ENCODE measurements around the gene NHLRC4.

NHLRC4 gene

DNA sequence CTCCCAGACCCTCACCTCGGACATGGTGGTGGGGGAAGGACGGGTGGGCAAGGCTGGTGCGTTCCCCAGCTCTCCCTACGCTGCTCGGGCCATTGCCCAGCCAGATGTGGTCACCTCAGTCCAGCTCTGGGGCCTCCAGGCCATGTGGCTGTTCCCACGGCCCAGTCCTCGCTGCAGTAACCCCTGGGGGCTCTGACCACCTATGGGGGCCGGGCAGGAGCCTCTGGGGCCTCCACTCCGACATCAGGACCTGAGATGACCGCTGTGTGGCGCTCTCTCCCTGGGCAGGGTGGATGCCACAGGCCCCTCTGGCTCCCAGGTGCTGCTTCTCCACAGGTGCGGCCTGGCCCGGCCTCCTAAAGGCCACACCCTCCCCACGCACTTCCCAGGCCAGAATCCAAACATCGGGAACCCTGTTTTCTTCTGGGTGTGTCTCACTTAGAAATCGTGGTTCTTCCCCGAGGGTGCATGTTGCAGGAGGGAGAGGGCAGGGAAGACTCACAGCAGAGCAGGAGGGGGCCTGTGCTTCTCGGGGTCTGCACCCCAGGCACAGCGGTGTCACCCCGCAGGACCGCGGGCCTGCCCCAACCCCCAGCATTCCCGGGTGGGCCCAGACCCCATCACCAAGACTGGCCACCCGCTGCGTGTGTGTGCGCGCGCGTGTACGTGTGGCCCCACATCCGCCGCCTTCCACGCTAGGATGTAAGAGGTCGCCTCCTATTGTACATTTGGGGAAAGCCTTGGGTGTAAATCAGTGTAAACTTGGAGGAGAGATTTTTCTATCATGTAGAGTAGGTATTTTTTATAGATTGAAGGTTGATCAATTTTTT lies 45.2 kb upstream of the NHLRC4 start:
- CTCF ChIA-PET, result no interaction called here
- TF ChIP-seq CTBP1 (IDR thresholded peaks at IDR 0.05; ENCODE audit: borderline replicate concordance), result no peak
- no peak for TF ChIP-seq L3MBTL2 (conservative IDR thresholded peaks at IDR 0.05)
- no peak for TF ChIP-seq TARDBP (IDR thresholded peaks at IDR 0.05)
- TF ChIP-seq SP1 (IDR thresholded peaks at IDR 0.05), result no peak
- TF ChIP-seq ZNF384 (IDR thresholded peaks at IDR 0.05), result no peak
- TF ChIP-seq LEF1 (IDR thresholded peaks at IDR 0.05; ENCODE audit: borderline replicate concordance), result no peak
- no peak for TF ChIP-seq SUZ12 (IDR thresholded peaks at IDR 0.05)
- no peak for TF ChIP-seq NFRKB (IDR thresholded peaks at IDR 0.05)
- TF ChIP-seq FOXK2 (IDR thresholded peaks at IDR 0.05), result no peak
- TF ChIP-seq ARNT (IDR thresholded peaks at IDR 0.05), result no peak
- no peak for TF ChIP-seq ELF4 (IDR thresholded peaks at IDR 0.05)
- TF ChIP-seq BHLHE40 (IDR thresholded peaks at IDR 0.05; ENCODE audit: borderline replicate concordance), result no peak
- TF ChIP-seq, protein P1, sequence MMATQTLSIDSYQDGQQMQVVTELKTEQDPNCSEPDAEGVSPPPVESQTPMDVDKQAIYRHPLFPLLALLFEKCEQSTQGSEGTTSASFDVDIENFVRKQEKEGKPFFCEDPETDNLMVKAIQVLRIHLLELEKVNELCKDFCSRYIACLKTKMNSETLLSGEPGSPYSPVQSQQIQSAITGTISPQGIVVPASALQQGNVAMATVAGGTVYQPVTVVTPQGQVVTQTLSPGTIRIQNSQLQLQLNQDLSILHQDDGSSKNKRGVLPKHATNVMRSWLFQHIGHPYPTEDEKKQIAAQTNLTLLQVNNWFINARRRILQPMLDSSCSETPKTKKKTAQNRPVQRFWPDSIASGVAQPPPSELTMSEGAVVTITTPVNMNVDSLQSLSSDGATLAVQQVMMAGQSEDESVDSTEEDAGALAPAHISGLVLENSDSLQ (IDR thresholded peaks at IDR 0.05), result no peak
- no peak for TF ChIP-seq FOXM1 (IDR thresholded peaks at IDR 0.05; ENCODE audit: borderline replicate concordance)
- TF ChIP-seq HDGF (IDR thresholded peaks at IDR 0.05; ENCODE audit: borderline replicate concordance), result no peak
- TF ChIP-seq FOXA1 (IDR thresholded peaks at IDR 0.05), result no peak
- POLR2A ChIA-PET, result no interaction called here
- DNase-seq (ENCODE audit: extremely low spot score), result no peak

DNA sequence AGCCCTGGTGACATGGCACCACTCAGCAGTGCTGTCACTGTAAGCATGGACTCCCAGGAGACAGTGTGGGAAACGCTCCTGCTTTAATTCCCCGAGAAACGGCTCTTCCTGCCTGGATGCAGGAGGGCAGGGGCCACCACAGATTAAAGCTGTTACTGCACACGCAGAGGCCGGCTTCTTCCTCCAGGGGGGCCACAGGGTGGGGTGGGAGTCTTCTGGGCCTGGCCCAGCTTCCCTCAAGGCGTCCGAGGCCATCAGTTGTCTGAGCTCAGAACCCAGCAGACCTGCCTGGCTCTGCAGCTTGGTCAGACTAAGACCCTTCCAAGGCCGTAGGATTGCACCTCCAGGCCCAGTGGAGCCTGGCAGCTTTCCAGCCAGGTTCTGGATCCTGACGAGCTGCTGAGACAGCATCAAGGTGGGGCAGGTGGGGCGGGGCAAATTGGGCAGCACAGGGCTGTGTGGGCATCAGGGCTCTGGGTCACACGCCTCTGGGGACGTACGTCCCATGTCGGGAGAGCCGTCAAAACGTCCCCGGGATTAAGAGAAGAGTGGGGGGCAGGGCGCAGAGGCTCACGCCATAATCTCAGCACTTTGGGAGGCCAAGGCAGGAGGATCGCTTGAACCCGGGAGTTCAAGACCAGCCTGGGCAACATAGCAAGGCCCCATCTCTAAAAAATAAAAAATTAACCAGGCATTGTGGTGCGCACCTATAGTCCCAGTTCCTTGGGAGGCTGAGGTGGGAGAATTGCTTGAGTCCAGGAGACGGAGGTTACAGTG lies 44.3 kb upstream of the NHLRC4 start:
- CTCF ChIA-PET, result no interaction called here
- TF ChIP-seq SP1 (IDR thresholded peaks at IDR 0.05) (no peak), SUZ12 (IDR thresholded peaks at IDR 0.05) (no peak), CTBP1 (IDR thresholded peaks at IDR 0.05; ENCODE audit: borderline replicate concordance) (no peak), ARNT (IDR thresholded peaks at IDR 0.05) (no peak), FOXA1 (IDR thresholded peaks at IDR 0.05) (no peak), TARDBP (IDR thresholded peaks at IDR 0.05) (no peak), ZNF384 (IDR thresholded peaks at IDR 0.05) (no peak), ELF4 (IDR thresholded peaks at IDR 0.05) (no peak), BHLHE40 (IDR thresholded peaks at IDR 0.05; ENCODE audit: borderline replicate concordance) (no peak), FOXM1 (IDR thresholded peaks at IDR 0.05; ENCODE audit: borderline replicate concordance) (no peak), HDGF (IDR thresholded peaks at IDR 0.05; ENCODE audit: borderline replicate concordance) (no peak), L3MBTL2 (conservative IDR thresholded peaks at IDR 0.05) (no peak), NFRKB (IDR thresholded peaks at IDR 0.05) (no peak), LEF1 (IDR thresholded peaks at IDR 0.05; ENCODE audit: borderline replicate concordance) (no peak)
- TF ChIP-seq, protein P1 (IDR thresholded peaks at IDR 0.05), result no peak
- POLR2A ChIA-PET, result no interaction called here
- no peak for DNase-seq (ENCODE audit: extremely low spot score)

DNA sequence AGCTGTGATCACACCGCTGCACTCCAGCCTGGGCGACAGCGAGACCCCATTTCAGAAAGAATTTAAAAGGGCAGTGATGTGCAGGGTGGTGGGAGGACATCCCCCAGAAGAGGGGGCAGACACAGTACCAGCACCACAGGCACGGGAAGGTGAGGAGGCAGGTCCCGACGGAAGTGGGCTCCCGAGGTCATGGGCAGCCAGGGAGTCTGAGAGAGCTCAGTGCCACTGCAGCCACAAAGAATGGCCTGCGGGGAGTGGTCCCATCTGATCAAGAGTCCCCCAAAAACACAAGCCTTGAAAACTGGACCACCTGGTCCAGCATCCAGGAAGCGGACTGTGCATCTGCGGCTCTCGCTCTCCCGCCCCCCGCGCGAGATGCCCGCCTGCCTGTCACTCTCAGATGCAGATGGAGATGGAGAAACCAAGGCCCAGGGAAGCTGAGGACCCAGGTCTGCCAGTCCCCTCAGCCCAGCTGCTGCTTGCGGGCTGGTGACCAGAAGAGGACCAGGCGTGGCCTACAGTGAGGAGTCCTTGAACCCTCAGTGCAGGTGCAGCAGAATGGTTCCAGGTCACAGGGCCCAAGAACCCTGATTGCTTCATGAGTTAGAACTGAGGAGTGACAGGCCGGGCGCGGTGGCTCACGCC lies 43.6 kb upstream of the NHLRC4 start:
- CTCF ChIA-PET, result no interaction called here
- DNase-seq (ENCODE audit: extremely low spot score), result no peak
- POLR2A ChIA-PET, result interaction anchor here (0.6 kb wide), 1 partner anchor 26 kb away, joined by 3 read pairs; no protein-coding TSS in a partner anchor
- TF ChIP-seq FOXA1 (IDR thresholded peaks at IDR 0.05) (no peak), LEF1 (IDR thresholded peaks at IDR 0.05; ENCODE audit: borderline replicate concordance) (no peak), TARDBP (IDR thresholded peaks at IDR 0.05) (no peak), SP1 (IDR thresholded peaks at IDR 0.05) (no peak), ELF4 (IDR thresholded peaks at IDR 0.05) (no peak), FOXM1 (IDR thresholded peaks at IDR 0.05; ENCODE audit: borderline replicate concordance) (no peak), FOXK2 (IDR thresholded peaks at IDR 0.05) (no peak)
- TF ChIP-seq, protein P1 (IDR thresholded peaks at IDR 0.05), result no peak

DNA sequence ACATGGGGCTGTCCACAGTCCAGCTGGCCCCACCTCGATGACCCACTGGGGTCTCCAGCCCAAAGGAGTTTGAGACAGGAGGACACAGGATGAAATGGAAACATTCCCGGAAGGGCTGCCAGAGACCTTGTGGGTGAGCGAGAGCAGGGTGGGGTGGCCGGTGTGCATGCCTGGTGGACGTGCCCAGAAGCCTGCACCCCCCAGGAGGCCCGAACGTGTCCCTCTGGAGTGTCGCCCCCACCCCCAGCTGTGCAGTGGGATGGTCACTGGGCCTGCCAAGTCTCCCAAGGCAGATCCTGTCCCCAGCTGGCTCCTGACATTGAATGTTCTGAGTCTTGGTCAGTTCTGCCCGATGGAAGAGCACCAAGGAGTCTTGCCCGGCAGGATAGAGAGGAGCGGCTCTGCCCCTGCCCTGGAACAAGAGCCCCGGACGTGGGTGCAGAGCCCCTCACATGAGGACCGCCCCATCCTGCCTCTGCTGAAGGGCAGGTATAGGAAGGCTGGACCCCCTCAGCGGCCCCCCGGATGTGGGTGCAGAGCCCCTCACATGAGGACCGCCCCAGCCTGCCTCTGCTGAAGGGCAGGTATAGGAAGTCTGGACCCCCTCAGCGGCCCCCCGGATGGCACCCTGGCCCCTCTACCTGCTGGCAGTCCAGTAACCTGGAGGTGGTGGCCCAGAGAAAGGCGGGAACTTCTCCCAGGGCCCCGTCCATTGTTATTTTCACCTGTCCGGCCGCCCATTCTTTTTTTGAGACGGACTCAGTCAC lies 42.3 kb upstream of the NHLRC4 start:
- TF ChIP-seq LEF1 (IDR thresholded peaks at IDR 0.05; ENCODE audit: borderline replicate concordance), result no peak
- TF ChIP-seq BHLHE40 (IDR thresholded peaks at IDR 0.05; ENCODE audit: borderline replicate concordance), result no peak
- no peak for TF ChIP-seq L3MBTL2 (conservative IDR thresholded peaks at IDR 0.05)
- no peak for TF ChIP-seq ARNT (IDR thresholded peaks at IDR 0.05)
- ChIA-PET POLR2A (no interaction called here), CTCF (no interaction called here)
- no peak for DNase-seq (ENCODE audit: extremely low spot score)

DNA sequence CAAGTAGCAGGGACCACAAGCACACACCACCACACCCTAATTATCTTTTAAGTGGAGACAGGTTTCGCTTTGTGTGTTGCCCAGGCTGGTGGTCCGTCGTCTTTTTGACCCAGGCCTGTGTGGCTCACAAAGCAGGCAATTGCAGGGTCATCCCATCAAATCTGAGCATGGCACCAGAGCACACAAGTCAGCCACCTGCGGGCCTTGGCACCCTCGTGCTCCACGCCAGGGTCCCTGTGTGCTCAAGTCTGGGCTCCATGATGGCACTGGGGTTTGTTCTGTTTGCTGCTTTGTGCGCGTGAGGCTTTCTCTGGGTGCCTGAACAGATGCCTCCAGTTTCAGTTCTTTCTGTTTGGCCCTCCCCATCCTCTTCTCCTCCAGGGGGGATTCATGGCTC lies 41.7 kb upstream of the NHLRC4 start:
- POLR2A ChIA-PET, result no interaction called here
- no peak for TF ChIP-seq L3MBTL2 (conservative IDR thresholded peaks at IDR 0.05)
- TF ChIP-seq LEF1 (IDR thresholded peaks at IDR 0.05; ENCODE audit: borderline replicate concordance), result no peak
- no peak for DNase-seq (ENCODE audit: extremely low spot score)
- CTCF ChIA-PET, result no interaction called here

All from HEK293T (cell line).